Measurements from ENCODE around the gene ROGDI. TPM values are rescaled to one million over a fixed set of nuclear protein-coding genes. Genes with fewer than 3 reads are reported as not detected.

Gene ROGDI
- polyA plus RNA-seq, 1 of the 3 experiments (the other 2 are of a cell fraction), result 33.6 TPM

GRCh38 chr16:4771646-4772045, 30.8 kb downstream of the ROGDI start:
- H3F3A ChIP-seq (replicated peaks; ENCODE audit: insufficient read depth), result peaks cover 6% of the 10 kb centered on the region
- CTCF ChIA-PET, result interaction anchor here (1.0 kb wide), 1 partner anchor 17 kb away, joined by 3 read pairs; no protein-coding TSS in a partner anchor
- POLR2A ChIA-PET, result interaction anchor here (0.7 to 0.8 kb wide), 2 partner anchors 31 kb away, joined by 3 to 4 read pairs; partner anchors contain the start of gene ROGDI

GRCh38 chr16:4769306-4769638, 33.2 kb downstream of the ROGDI start:
- no peaks in the 10 kb centered on the region for H4K20me1 ChIP-seq (ENCODE audit: insufficient read depth)
- peak overlapping the region; percentile 78 for H3K4me2 ChIP-seq
- H3K79me2 ChIP-seq (ENCODE audit: insufficient read depth), result peaks cover 26% of the 10 kb centered on the region
- H3K9me2 ChIP-seq, result no peaks in the 10 kb centered on the region
- peaks cover 5 to 23% of the 10 kb centered on the region in 2 experiments; a peak in 2 of 4 replicates for H3K4me1 ChIP-seq (ENCODE audit: control insufficient read depth in 1 of 2, insufficient read depth in 2 of 2, low read depth in 1 of 2, low read length in 1 of 2)
- no peaks in the 10 kb centered on the region for H3K27me3 ChIP-seq (ENCODE audit: insufficient read depth)
- POLR2A ChIA-PET, result interaction anchor here (1.3 to 2.8 kb wide), 4 partner anchors 9 to 35 kb away, joined by 3 to 16 read pairs (median 6); partner anchors contain the start of genes ANKS3, DNAAF8 and ROGDI
- DNase-seq, result no peak
- H2AFZ ChIP-seq (ENCODE audit: low read depth), result peak overlapping the region; percentile 88; the same call in 1 of the 2 replicates
- no peak overlapping the region for H3K9ac ChIP-seq
- H3K36me3 ChIP-seq (replicated peaks in 1 of 2; ENCODE audit: control insufficient read depth in 1 of 2, insufficient read depth in 2 of 2, low read length in 1 of 2), result peaks cover 0 to 2% of the 10 kb centered on the region in 2 experiments
- peak overlapping the region in 1 of 2 experiments; percentile 75; a peak in 1 of 4 replicates for H3K27ac ChIP-seq (ENCODE audit: low read depth in 2 of 2, low read length in 1 of 2)
- WGBS (ENCODE audit: low lambda C conversion rate), result 83% methylated on average over 7 of the region's 7 CpGs
- H3K9me3 ChIP-seq, result no peaks in the 10 kb centered on the region
- H3F3A ChIP-seq (replicated peaks; ENCODE audit: insufficient read depth), result peaks cover 6% of the 10 kb centered on the region
- TF ChIP-seq GABPA (IDR thresholded peaks at IDR 0.05; ENCODE audit: low read depth) (no peak), POLR2AphosphoS5 (IDR thresholded peaks at IDR 0.05; ENCODE audit: low read depth, low read length) (no peak)
- H3K4me3 ChIP-seq (ENCODE audit: low read depth in 2 of 2, low read length in 1 of 2), result peak overlapping the region in 1 of 2 experiments; percentile 58; a peak in 2 of 4 replicates
- CTCF ChIA-PET, result no interaction called here

More at GRCh38 chr16:4771646-4772045, 30.8 kb downstream of the ROGDI start:
- Histone ChIP-seq H3K27me3 (ENCODE audit: insufficient read depth) (no peaks in the 10 kb centered on the region), H3K9ac (no peak overlapping the region), H3K9me2 (no peaks in the 10 kb centered on the region), H3K27ac (ENCODE audit: low read depth in 2 of 2, low read length in 1 of 2) (peak overlapping the region in 1 of 2 experiments; percentile 65; a peak in 2 of 4 replicates), H3K9me3 (no peaks in the 10 kb centered on the region), H3K36me3 (replicated peaks in 1 of 2; ENCODE audit: control insufficient read depth in 1 of 2, insufficient read depth in 2 of 2, low read length in 1 of 2) (no peaks in the 10 kb centered on the region), H3K4me3 (ENCODE audit: low read depth in 2 of 2, low read length in 1 of 2) (no peak overlapping the region), H4K20me1 (ENCODE audit: insufficient read depth) (no peaks in the 10 kb centered on the region), H3K79me2 (ENCODE audit: insufficient read depth) (peaks cover 3% of the 10 kb centered on the region; the same call in 1 of the 2 replicates), H3K4me1 (ENCODE audit: control insufficient read depth in 1 of 2, insufficient read depth in 2 of 2, low read depth in 1 of 2, low read length in 1 of 2) (peaks cover 0 to 16% of the 10 kb centered on the region in 2 experiments; a peak in 1 of 4 replicates), H2AFZ (ENCODE audit: low read depth) (0 out of 2 replicates have a peak overlapping the region, but pooled peaks have one; percentile 56), H3K4me2 (no peak overlapping the region)
- peak; percentile 85 for DNase-seq
- TF ChIP-seq MXI1 (IDR thresholded peaks at IDR 0.05; ENCODE audit: low read depth, low read length), result peak; percentile 25; the same call in 1 of the 2 replicates
- peak; percentile 49; the same call in 1 of the 2 replicates for TF ChIP-seq NRF1 (IDR thresholded peaks at IDR 0.05; ENCODE audit: low read depth, low read length)
- 0 out of 2 replicates have a peak, but pooled peaks have one; percentile 24 for TF ChIP-seq USF1 (IDR thresholded peaks at IDR 0.05; ENCODE audit: borderline replicate concordance, low read depth)
- no peak for TF ChIP-seq FOSL2 (IDR thresholded peaks at IDR 0.05; ENCODE audit: borderline replicate concordance, low read depth)
- TF ChIP-seq IRF3 (IDR thresholded peaks at IDR 0.05; ENCODE audit: low read depth, low read length), result no peak
- TF ChIP-seq GATA2 (CRISPR knock-in tag; IDR thresholded peaks at IDR 0.05), result peak; percentile 78
- peak in 1 of 2 experiments; percentile 70; a peak in 2 of 4 replicates for TF ChIP-seq EP300 (IDR thresholded peaks at IDR 0.05; ENCODE audit: borderline replicate concordance in 1 of 2, low read depth in 1 of 2, low read length in 1 of 2)
- peak; percentile 80 for TF ChIP-seq RCOR1 (IDR thresholded peaks at IDR 0.05; ENCODE audit: low read length)
- peak; percentile 38 for TF ChIP-seq CHD2 (IDR thresholded peaks at IDR 0.05; ENCODE audit: low read length, partially characterized antibody)
- 0 out of 2 replicates have a peak, but pooled peaks have one; percentile 11 for TF ChIP-seq RAD21 (IDR thresholded peaks at IDR 0.05; ENCODE audit: low read length)
- WGBS (ENCODE audit: low lambda C conversion rate), result 53% methylated on average over 3 of the region's 3 CpGs
